LNCaP clone FGC (cell line): Measurements from ENCODE around the gene PYGB.

Experiments used
- DNase-seq: peaks from one replicate; pipeline ENCODE4 v3.0.0-alpha.2; 2011; ENCODE audit warnings: low read depth
- H3K4me3 ChIP-seq: 2 replicates; pipeline ENCODE4 v1.5.1; 2011; ENCODE audit warnings: mild to moderate bottlenecking, low read depth, low read length, control low read depth
- TF ChIP-seq, protein P1 (sequence below): IDR thresholded peaks from 2 replicates; pipeline ENCODE4 v1.5.1; 2012; ENCODE audit warnings: mild to moderate bottlenecking; ENCODE audit not compliant: control insufficient read depth, insufficient read depth; ENCODE audit errors: extremely low read depth

Gene PYGB

GRCh38 chr20:25252686-25253421 is 5.0 kb downstream of the PYGB start:
- TF ChIP-seq, protein P1, sequence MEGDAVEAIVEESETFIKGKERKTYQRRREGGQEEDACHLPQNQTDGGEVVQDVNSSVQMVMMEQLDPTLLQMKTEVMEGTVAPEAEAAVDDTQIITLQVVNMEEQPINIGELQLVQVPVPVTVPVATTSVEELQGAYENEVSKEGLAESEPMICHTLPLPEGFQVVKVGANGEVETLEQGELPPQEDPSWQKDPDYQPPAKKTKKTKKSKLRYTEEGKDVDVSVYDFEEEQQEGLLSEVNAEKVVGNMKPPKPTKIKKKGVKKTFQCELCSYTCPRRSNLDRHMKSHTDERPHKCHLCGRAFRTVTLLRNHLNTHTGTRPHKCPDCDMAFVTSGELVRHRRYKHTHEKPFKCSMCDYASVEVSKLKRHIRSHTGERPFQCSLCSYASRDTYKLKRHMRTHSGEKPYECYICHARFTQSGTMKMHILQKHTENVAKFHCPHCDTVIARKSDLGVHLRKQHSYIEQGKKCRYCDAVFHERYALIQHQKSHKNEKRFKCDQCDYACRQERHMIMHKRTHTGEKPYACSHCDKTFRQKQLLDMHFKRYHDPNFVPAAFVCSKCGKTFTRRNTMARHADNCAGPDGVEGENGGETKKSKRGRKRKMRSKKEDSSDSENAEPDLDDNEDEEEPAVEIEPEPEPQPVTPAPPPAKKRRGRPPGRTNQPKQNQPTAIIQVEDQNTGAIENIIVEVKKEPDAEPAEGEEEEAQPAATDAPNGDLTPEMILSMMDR, result no peak
- H3K4me3 ChIP-seq, result no peak overlapping the region
- DNase-seq, result no peak

GRCh38 chr20:25253606-25254275 is 5.9 kb downstream of the PYGB start:
- TF ChIP-seq, protein P1, result no peak
- no peak for DNase-seq
- H3K4me3 ChIP-seq, result no peak overlapping the region

DNA sequence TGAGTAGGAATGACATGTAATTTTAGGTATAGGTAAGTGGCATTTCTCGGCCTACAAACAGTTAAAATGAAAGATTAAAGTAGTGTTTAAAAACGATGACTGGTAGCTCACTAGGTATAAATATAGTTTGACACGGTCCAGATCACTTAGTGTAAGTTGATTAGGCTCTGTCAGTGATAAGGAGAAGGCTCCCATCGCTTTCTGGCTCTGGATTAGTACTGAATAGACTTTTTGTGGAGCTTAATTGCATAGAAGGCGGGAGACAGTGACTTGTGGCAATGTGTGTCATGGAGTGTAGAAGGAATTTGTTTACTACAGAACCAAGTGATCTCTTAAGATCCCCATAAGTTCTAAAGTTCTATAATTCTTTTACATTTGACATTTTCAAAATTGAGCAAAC is 6.7 kb downstream of the PYGB start:
- TF ChIP-seq, protein P1, result no peak
- no peak for DNase-seq
- no peak overlapping the region for H3K4me3 ChIP-seq

- TF ChIP-seq, protein P1, result peak; percentile 59
- peak; percentile 85 for DNase-seq
- no peak overlapping the region for H3K4me3 ChIP-seq
Measured at GRCh38 chr20:25254986-25255680, 7.2 kb downstream of the PYGB start.

DNA sequence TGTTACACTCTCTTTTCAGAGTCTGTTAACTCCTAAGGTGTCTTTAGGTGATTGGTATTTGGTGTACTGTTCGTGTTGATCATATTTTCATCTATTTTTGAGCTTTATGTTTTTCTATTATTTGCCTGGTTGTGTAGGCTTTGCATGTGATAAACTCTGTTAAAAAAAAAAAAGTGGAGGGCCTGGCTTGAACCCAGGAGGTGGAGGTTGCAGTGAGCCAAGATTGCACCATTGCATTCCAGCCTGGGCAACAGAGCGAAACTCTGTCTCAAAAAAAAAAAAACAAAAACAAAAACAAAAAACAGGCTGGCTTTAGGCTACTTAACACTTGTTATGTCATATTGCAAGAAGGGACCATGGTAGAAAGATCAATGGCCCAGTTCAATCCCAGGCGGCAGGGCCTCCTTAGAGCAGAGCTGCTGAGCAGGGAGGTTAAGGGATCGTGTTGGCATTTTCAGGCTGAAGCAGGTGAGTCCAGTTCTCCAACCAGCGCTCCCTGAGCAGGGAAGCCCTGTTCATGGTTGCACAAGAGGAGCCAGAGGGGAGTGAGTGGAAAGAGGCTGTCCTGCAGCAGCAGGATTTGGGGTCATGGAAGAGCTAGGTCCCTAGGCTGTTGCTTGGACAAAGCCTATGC is 8.5 kb downstream of the PYGB start:
- H3K4me3 ChIP-seq, result no peak overlapping the region
- TF ChIP-seq, protein P1, result no peak
- DNase-seq, result no peak

GRCh38 chr20:25257130-25257529 is 9.2 kb downstream of the PYGB start:
- TF ChIP-seq, protein P1, result no peak
- H3K4me3 ChIP-seq, result no peak overlapping the region
- DNase-seq, result no peak
